GM12878 (cell line): Measurements from ENCODE around the gene KAZN. TPM values are rescaled to one million over a fixed set of nuclear protein-coding genes. Genes with fewer than 3 reads are reported as not detected.

Experiments used
- BMI1 ChIP-seq: fragments of 450-650 bp; IDR thresholded peaks from 2 replicates; pipeline ENCODE4 v1.6.1; 2016; ENCODE audit warnings: mild to moderate bottlenecking, moderate library complexity, borderline replicate concordance
- CEBPZ ChIP-seq: fragments of 150-350 bp; IDR thresholded peaks from 2 replicates; pipeline ENCODE4 v1.6.1; 2016; ENCODE audit warnings: low read depth, low read length
- EP300 ChIP-seq, 2 experiments: fragments of 150-350 bp in 1 of 2; IDR thresholded peaks; 2 replicates each; pipeline ENCODE4 v1.6.1; 2011 to 2012; ENCODE audit warnings: low read depth in 2 of 2, low read length in 2 of 2, borderline replicate concordance in 1 of 2, improper control_type of control experiment in 1 of 2, inconsistent platforms in 1 of 2; ENCODE audit not compliant: control insufficient read depth in 1 of 2
- MEF2B ChIP-seq: fragments of 450-650 bp; IDR thresholded peaks from 2 replicates; pipeline ENCODE4 v1.6.1; 2018; ENCODE audit warnings: mild to moderate bottlenecking, moderate library complexity; ENCODE audit not compliant: partially characterized antibody, poor library complexity, severe bottlenecking
- NKRF ChIP-seq: fragments of 450-650 bp; conservative IDR thresholded peaks from 2 replicates; pipeline ENCODE4 v1.6.1; 2017; ENCODE audit warnings: mild to moderate bottlenecking, moderate library complexity
- PAX5 ChIP-seq: IDR thresholded peaks from 2 replicates; pipeline ENCODE4 v1.6.1; 2011; ENCODE audit warnings: low read depth, low read length, borderline replicate concordance
- SUZ12 ChIP-seq: fragments of 200-600 bp; sonication (generic); IDR thresholded peaks from one replicate; pipeline ENCODE4 v1.6.1; 2018; ENCODE audit warnings: antibody characterized with exemption, mild to moderate bottlenecking; ENCODE audit not compliant: unreplicated experiment
- ZNF24 ChIP-seq: fragments of 450-650 bp; IDR thresholded peaks from 2 replicates; pipeline ENCODE4 v1.6.1; 2017; ENCODE audit warnings: antibody characterized with exemption, mild to moderate bottlenecking
- polyA plus RNA-seq, 11 experiments: library from polyadenylated mRNA; depleted of rRNA in 4 of 11; unstranded in 6 of 11; stranded (reverse) in 5 of 11; fragments of >200 nt; fragmentation: Nextera tagmentation in 4 of 11; fragmentation: Illumina TruSeq in 1 of 11; extraction: Ambion mirVana in 4 of 11; extraction: Trizol in 1 of 11; gene quantifications; 1 replicate in 1 of 11; 2 replicates in 10 of 11; pipeline versions ENCODE4 v1.2.1 to v1.2.3, GENCODE V29; 2011 to 2016; ENCODE audit warnings: inconsistent platforms in 2 of 11, missing spikeins in 2 of 11, low read depth in 1 of 11
- total RNA-seq, 4 experiments: library from RNA; depleted of rRNA in 3 of 4; stranded (reverse); fragments of >200 nt in 3 of 4; fragmentation: Illumina TruSeq in 1 of 4; extraction: Trizol in 1 of 4; gene quantifications; 2 replicates each; pipeline versions ENCODE4 v1.2.1 to v1.2.3, GENCODE V29; 2013 to 2021

KAZN gene
- total and polyA plus RNA-seq, 10 of the 15 experiments (the other 5 are each of a cell fraction or from before 2014, with no cell fraction given) = 0.72 to 4.0 (median 1.2) TPM

GRCh38 chr1:14878124-14878523, 279.6 kb downstream of the KAZN start (continued):
- no peak for TF ChIP-seq EP300 (IDR thresholded peaks at IDR 0.05; ENCODE audit: borderline replicate concordance in 1 of 2, control insufficient read depth in 1 of 2, low read depth in 2 of 2, low read length in 2 of 2)
- no peak for TF ChIP-seq CEBPZ
- no peak for TF ChIP-seq BMI1
- TF ChIP-seq NKRF = no peak
- no peak for TF ChIP-seq MEF2B
- no peak for TF ChIP-seq PAX5
- TF ChIP-seq SUZ12 = no peak
- TF ChIP-seq ZNF24 = no peak
